ENCODE measurements around the gene PRUNE2. TPM values are rescaled to one million over a fixed set of nuclear protein-coding genes. Genes with fewer than 3 reads are reported as not detected.

The PRUNE2 gene
- polyA plus RNA-seq, 1 experiment = 0.78 TPM

DNA sequence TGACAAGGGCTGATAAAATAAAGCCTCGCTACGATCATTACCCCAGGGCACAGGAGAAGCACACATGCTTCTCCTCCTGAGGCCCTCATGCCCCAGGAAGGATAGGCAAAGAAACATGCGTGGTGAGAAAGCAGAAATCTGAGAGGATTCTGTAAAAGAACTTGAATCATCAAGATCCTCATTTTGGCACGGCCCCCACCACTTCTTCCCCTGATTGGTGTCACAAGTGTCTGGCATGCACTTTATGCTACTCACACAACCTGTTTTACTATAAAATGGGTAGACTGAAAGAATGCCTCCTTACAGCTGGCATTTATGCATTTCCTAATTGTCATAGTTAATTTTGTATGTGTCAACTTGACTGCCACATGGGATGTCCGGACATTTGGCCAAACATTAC lies 109.6 kb downstream of the PRUNE2 start:
- CTCF ChIA-PET = interaction anchor here (1.9 kb wide), 1 partner anchor 201 kb away, joined by 6 read pairs; no protein-coding TSS in a partner anchor
- Histone ChIP-seq H3K4me3 (ENCODE audit: low read depth, low read length) (no peak overlapping the region), H3K36me3 (ENCODE audit: control insufficient read depth, insufficient read depth, low read length) (no peaks in the 10 kb centered on the region), H3K27me3 (ENCODE audit: control insufficient read depth, insufficient read depth, low read length) (no peaks in the 10 kb centered on the region)
- no peak for DNase-seq (ENCODE audit: low read depth)
- POLR2A ChIA-PET = interaction anchor here (0.6 kb wide), 1 partner anchor 187 kb away, joined by 4 read pairs; no protein-coding TSS in a partner anchor
- TF ChIP-seq, protein P1, sequence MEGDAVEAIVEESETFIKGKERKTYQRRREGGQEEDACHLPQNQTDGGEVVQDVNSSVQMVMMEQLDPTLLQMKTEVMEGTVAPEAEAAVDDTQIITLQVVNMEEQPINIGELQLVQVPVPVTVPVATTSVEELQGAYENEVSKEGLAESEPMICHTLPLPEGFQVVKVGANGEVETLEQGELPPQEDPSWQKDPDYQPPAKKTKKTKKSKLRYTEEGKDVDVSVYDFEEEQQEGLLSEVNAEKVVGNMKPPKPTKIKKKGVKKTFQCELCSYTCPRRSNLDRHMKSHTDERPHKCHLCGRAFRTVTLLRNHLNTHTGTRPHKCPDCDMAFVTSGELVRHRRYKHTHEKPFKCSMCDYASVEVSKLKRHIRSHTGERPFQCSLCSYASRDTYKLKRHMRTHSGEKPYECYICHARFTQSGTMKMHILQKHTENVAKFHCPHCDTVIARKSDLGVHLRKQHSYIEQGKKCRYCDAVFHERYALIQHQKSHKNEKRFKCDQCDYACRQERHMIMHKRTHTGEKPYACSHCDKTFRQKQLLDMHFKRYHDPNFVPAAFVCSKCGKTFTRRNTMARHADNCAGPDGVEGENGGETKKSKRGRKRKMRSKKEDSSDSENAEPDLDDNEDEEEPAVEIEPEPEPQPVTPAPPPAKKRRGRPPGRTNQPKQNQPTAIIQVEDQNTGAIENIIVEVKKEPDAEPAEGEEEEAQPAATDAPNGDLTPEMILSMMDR (IDR thresholded peaks at IDR 0.05; ENCODE audit: insufficient read depth, low read depth, low read length) = no peak

DNA sequence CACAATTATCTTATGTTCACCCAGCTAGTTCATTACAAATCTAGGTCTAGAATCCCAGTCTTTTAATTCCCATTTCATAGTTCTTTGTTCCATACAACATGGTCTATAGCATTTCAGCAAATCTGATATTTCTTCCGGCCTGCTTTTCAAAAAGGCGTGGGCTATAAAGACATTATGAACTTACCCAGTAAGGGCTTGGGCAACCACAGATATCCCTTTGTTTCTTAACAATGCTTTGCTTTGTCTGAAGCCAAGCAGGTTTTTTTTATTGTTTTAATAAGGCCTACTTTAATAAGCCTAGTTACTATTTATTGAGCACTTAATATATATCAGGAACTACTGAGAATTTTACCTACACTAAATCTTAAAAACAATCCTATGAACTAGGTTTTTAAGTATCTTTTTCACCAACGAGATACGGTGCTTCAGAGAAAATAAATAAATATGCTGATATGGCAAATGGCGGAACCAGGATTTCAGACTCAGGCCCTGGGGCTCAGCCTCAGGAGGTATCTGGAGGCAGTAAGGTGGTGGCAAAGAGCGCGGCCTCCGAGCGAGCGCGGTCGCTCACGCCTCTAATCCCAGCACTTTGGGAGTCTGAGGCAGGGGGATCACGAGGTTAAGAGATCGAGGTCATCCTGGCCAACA lies 112.0 kb downstream of the PRUNE2 start:
- TF ChIP-seq, protein P1 (IDR thresholded peaks at IDR 0.05; ENCODE audit: insufficient read depth, low read depth, low read length) = no peak
- no peaks in the 10 kb centered on the region for H3K27me3 ChIP-seq (ENCODE audit: control insufficient read depth, insufficient read depth, low read length)
- ChIA-PET CTCF (interaction anchor here (0.6 kb wide), 2 partner anchors 27 to 29 kb away, joined by 3 to 4 read pairs; no protein-coding TSS in a partner anchor), POLR2A (no interaction called here)
- no peak for DNase-seq (ENCODE audit: low read depth)
- H3K36me3 ChIP-seq (ENCODE audit: control insufficient read depth, insufficient read depth, low read length) = no peaks in the 10 kb centered on the region
- H3K4me3 ChIP-seq (ENCODE audit: low read depth, low read length) = no peak overlapping the region

DNA sequence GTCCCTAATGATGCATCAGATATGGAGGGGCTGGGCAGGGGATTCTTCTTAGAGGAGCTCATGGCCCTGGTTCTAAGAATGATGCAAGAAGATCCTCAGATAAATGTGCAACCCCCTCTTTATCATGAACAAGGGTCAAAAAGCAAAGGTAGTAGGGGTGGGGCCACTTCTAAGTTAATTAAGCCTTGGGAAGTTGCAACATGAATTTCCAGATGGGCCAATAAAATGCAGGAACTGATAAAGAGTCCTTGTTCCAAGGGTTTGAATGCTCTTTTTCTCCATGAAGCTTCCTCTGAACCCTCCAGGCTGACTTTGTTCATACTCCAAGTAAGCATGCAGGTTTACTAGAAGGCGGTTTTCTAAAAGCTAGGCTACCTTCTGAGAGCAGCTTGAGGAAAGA lies 116.1 kb downstream of the PRUNE2 start:
- CTCF ChIA-PET = no interaction called here
- TF ChIP-seq, protein P1 (IDR thresholded peaks at IDR 0.05; ENCODE audit: insufficient read depth, low read depth, low read length) = no peak

DNA sequence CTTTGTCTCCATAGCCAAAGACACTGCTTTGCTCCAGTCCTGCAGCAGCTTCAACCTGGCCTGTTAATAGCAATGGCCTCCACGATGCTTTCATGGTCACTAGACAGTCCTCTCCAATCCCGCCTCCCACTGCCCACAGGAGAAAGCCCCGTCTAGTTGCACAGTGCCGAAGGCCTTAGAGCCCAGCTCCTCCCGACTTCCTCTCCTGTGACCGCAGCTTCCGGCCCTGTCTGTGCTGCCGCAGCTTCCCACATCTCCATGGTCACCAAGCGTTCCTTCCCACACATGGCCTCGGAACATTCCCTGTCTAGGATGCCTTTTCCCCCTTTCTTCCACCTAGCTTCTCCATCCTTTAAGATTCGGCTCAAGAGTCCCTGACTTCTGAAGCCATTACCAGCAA lies 118.2 kb downstream of the PRUNE2 start:
- CTCF ChIA-PET = no interaction called here
- no peak for DNase-seq (ENCODE audit: low read depth)
- TF ChIP-seq, protein P1 (IDR thresholded peaks at IDR 0.05; ENCODE audit: insufficient read depth, low read depth, low read length) = no peak

More for the DNA sequence above, 116.1 kb downstream of the PRUNE2 start:
- no peaks in the 10 kb centered on the region for H3K27me3 ChIP-seq (ENCODE audit: control insufficient read depth, insufficient read depth, low read length)
- POLR2A ChIA-PET = no interaction called here
- DNase-seq (ENCODE audit: low read depth) = no peak
- no peaks in the 10 kb centered on the region for H3K36me3 ChIP-seq (ENCODE audit: control insufficient read depth, insufficient read depth, low read length)
- no peak overlapping the region for H3K4me3 ChIP-seq (ENCODE audit: low read depth, low read length)

DNA sequence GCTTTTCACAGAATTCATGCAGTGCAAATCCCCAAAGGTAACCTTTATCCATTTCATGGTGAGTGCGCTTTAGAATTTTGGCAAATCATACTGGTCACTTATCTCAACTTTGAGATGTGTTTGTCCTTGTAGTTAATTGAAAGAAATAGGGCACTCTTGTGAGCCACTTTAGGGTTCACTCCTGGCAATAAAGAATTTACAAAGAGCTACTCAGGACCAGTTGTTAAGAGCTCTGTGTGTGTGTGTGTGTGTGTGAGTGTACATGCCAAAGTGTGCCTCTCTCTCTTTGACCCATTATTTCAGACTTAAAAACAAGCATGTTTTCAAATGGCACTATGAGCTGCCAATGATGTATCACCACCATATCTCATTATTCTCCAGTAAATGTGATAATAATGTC lies 120.4 kb downstream of the PRUNE2 start:
- TF ChIP-seq, protein P1 (IDR thresholded peaks at IDR 0.05; ENCODE audit: insufficient read depth, low read depth, low read length) = no peak
- ChIA-PET POLR2A (no interaction called here), CTCF (interaction anchor here (1.2 to 1.9 kb wide), 3 partner anchors 24 to 202 kb away, joined by 3 to 7 read pairs (median 3); no protein-coding TSS in a partner anchor)
- H3K36me3 ChIP-seq (ENCODE audit: control insufficient read depth, insufficient read depth, low read length) = no peaks in the 10 kb centered on the region
- no peaks in the 10 kb centered on the region for H3K27me3 ChIP-seq (ENCODE audit: control insufficient read depth, insufficient read depth, low read length)
- no peak overlapping the region for H3K4me3 ChIP-seq (ENCODE audit: low read depth, low read length)
- DNase-seq (ENCODE audit: low read depth) = no peak

More for the DNA sequence above, 118.2 kb downstream of the PRUNE2 start:
- no peak overlapping the region for H3K4me3 ChIP-seq (ENCODE audit: low read depth, low read length)
- POLR2A ChIA-PET = no interaction called here
- H3K36me3 ChIP-seq (ENCODE audit: control insufficient read depth, insufficient read depth, low read length) = no peaks in the 10 kb centered on the region
- H3K27me3 ChIP-seq (ENCODE audit: control insufficient read depth, insufficient read depth, low read length) = no peaks in the 10 kb centered on the region
